GM10266 (cell line): Measurements from ENCODE around the gene SUCLG2.

ENCODE experiments used
- DNase-seq: peaks from one replicate; pipeline ENCODE4 v3.0.0; 2012; ENCODE audit errors: extremely low spot score
- TF ChIP-seq, protein P1 (sequence below): IDR thresholded peaks from 2 replicates; pipeline ENCODE4 v1.5.1; 2012; ENCODE audit warnings: mild to moderate bottlenecking, low read depth; ENCODE audit not compliant: control insufficient read depth, insufficient read depth; ENCODE audit errors: missing control alignments

SUCLG2 gene

DNA sequence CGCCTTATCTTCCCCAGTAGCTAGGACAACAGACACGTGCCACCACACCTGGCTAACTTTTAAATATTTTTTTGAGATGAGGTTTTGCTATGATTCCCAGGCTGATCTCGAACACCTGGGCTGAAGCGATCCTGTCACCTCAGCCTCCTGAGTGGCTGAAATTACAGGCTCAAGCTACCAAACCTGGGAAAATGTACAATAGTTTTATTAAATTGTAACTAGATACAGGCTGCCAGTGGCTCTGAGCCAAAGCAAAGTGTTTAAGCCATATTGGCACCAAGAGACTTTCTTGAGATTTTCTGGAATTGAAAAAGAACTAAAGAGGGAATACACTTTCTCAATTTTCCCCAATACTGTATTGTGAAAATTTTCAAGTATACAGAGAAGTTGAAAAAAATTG, 204.3 kb downstream of the SUCLG2 start:
- no peak for DNase-seq
- TF ChIP-seq, protein P1, sequence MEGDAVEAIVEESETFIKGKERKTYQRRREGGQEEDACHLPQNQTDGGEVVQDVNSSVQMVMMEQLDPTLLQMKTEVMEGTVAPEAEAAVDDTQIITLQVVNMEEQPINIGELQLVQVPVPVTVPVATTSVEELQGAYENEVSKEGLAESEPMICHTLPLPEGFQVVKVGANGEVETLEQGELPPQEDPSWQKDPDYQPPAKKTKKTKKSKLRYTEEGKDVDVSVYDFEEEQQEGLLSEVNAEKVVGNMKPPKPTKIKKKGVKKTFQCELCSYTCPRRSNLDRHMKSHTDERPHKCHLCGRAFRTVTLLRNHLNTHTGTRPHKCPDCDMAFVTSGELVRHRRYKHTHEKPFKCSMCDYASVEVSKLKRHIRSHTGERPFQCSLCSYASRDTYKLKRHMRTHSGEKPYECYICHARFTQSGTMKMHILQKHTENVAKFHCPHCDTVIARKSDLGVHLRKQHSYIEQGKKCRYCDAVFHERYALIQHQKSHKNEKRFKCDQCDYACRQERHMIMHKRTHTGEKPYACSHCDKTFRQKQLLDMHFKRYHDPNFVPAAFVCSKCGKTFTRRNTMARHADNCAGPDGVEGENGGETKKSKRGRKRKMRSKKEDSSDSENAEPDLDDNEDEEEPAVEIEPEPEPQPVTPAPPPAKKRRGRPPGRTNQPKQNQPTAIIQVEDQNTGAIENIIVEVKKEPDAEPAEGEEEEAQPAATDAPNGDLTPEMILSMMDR = no peak

GRCh38 chr3:67447393-67447792, 207.0 kb downstream of the SUCLG2 start:
- TF ChIP-seq, protein P1 = no peak
- DNase-seq = no peak

DNA sequence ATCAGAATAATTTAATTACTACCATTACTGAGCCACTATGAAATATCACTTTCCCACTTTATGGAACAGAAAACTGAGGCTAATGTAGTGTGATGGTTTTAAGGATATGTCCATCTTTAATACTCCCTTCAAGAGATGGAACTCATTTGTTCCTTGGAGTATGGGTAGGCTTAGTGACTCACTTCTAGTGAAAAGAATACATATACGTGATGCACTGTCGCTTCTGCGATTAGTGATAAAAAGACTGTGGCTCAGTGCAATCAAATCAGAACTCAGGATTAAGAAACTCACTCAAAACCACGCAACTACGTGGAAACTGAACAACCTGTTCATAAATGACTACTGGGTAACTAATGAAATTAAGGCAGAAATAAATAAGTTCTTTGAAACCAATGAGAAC, 216.6 kb downstream of the SUCLG2 start:
- DNase-seq = no peak
- TF ChIP-seq, protein P1 = no peak

DNA sequence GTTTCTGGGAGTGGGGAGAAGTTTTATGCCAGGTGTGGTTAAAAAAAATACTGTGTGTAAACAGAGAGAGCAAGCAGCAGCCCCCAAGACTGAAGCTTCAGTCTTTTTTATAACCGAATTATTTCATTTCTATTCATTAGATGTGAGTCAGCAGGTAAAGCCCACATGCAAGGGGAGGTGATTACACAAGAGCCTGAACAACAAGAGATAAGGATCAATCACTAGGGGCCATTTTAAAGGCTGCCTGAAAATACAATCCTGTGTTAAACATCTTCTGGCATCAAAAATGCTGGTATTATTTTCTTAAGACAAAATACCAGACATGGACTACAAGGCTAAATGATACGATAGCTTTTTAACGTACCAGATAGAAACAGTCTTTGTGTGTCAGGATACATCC, 217.3 kb downstream of the SUCLG2 start:
- TF ChIP-seq, protein P1 = no peak
- no peak for DNase-seq

DNA sequence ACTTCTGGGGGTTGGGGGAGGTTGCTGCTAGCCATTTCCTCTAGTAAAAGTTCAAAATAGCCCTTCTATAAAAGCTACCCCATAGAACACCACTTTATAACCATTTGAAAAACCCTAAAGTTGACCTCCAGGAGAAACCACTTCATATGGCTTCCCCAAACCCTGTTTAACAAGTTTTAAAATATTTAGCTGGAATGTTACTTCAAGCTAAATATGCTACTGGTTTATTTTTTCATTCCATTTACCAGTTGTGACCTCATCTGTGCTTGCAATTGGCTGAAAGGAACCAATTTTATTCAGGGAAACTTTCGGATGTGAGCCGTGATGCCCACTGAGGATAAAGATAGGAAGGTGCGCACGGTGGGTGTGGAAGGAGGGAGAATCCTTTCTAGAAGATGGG, 221.3 kb downstream of the SUCLG2 start:
- TF ChIP-seq, protein P1 = no peak
- no peak for DNase-seq

- TF ChIP-seq, protein P1 = no peak
- DNase-seq = no peak
These were observed 222.5 kb downstream of the SUCLG2 start for GRCh38 chr3:67431887-67432286.

DNA sequence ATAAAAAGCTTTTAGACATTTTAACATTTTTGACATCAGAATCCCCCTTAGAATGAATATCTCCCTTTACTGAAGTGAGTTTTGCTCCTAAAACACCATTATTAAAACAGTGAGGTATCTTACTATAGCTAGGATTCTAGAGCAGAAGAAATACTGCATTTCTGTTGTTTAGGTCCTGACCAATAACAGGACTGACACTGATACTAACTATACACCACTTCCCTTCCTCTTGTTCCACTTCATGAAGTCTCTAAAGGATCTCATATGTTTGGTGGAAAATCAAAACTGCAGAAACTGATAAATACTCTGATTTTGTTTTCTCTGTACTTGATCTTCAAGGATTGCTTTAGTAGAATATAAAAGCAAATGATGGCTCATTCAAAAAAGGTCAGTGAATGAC, 230.7 kb downstream of the SUCLG2 start:
- no peak for DNase-seq
- TF ChIP-seq, protein P1 = no peak
